ENCODE data around the gene PLIN5.

Gene PLIN5

DNA sequence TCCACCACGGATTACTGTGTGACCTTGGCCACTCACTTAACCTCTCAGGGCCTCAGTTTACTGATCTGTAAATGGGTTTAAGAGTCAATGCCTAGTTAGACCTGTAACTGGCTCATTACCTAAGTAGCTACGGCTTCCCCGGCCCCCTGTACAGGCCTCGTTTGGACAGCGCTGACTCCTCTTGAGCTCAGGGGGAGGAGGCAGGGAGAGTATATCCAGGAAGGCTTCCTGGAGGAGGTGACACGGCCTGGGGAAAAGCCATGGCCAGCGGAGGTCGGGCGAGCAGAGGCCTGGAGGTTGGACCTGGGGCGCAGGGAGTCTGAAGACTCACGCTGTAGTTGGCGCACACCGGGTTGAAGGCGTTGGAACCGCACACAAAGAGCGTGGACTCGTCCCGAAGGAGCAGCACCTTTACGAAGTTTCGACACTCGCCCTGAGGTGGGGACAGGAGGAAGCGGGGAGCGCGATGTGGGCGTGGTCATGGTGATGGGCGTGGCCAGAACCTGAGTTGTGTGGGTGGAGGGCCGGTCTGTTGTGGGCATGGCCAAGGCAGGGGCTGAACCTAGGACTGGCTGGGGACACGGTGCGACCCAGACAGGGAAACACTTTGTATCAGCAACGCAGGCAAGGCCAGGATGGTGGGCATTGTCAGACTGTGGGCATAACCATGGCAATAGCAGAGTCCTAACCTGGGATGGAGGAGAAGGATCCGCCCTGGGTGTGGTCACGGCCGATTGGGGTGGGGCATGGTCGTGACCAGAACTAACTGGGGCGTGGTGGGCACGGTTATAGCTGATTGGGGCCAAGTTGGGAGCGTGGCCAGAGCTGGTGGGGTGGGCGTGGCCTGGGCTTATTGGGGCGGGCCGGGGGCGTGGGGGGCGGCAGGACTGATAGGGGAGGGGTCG lies 20.9 kb upstream of the PLIN5 start:
- TF ChIP-seq, protein P1, sequence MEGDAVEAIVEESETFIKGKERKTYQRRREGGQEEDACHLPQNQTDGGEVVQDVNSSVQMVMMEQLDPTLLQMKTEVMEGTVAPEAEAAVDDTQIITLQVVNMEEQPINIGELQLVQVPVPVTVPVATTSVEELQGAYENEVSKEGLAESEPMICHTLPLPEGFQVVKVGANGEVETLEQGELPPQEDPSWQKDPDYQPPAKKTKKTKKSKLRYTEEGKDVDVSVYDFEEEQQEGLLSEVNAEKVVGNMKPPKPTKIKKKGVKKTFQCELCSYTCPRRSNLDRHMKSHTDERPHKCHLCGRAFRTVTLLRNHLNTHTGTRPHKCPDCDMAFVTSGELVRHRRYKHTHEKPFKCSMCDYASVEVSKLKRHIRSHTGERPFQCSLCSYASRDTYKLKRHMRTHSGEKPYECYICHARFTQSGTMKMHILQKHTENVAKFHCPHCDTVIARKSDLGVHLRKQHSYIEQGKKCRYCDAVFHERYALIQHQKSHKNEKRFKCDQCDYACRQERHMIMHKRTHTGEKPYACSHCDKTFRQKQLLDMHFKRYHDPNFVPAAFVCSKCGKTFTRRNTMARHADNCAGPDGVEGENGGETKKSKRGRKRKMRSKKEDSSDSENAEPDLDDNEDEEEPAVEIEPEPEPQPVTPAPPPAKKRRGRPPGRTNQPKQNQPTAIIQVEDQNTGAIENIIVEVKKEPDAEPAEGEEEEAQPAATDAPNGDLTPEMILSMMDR (IDR thresholded peaks at IDR 0.05; ENCODE audit: extremely low read depth, missing control alignments) = no peak
- no peak for DNase-seq (ENCODE audit: low spot score)

DNA sequence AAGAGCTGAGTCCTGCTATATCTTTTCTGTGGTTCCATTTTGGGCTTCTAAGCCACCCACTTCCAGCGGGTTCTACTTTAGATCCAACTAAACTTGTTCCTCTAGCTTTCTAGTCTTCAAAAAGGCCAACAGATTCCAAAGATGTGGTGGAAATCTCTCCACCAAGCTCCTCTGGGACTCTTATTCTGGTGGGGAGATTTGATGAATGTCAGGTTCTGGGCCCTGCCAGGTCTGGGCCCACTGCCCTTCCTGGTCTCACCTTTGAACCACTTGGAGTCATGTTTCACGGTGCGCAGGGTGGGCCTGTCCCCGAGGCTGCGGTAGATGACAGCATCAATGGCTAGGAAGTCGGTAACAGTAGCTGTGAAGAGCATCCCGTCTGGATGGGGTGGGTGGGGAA lies 19.7 kb upstream of the PLIN5 start:
- TF ChIP-seq, protein P1 (IDR thresholded peaks at IDR 0.05; ENCODE audit: extremely low read depth, missing control alignments) = no peak

DNA sequence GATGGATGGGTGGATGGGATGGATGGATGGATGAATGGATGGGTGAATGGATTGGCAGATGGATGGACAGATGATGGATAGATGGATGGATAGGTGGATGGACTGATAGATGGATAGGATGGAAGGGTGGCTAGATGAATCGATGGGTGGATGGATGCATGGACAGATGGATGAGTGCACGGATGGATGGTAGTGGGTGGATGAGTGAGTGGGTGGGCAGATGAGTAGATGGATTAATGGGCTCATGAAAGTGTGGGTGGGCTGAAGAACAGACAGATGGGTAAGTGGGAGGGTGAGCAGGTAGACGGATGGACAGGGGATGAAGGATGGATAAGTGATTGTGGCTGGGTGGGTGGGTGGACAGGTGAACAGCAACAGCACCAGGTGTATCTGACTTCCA lies 18.8 kb upstream of the PLIN5 start:
- TF ChIP-seq, protein P1 (IDR thresholded peaks at IDR 0.05; ENCODE audit: extremely low read depth, missing control alignments) = no peak
- DNase-seq (ENCODE audit: low spot score) = no peak

More for the DNA sequence above, 19.7 kb upstream of the PLIN5 start:
- DNase-seq (ENCODE audit: low spot score) = no peak

DNA sequence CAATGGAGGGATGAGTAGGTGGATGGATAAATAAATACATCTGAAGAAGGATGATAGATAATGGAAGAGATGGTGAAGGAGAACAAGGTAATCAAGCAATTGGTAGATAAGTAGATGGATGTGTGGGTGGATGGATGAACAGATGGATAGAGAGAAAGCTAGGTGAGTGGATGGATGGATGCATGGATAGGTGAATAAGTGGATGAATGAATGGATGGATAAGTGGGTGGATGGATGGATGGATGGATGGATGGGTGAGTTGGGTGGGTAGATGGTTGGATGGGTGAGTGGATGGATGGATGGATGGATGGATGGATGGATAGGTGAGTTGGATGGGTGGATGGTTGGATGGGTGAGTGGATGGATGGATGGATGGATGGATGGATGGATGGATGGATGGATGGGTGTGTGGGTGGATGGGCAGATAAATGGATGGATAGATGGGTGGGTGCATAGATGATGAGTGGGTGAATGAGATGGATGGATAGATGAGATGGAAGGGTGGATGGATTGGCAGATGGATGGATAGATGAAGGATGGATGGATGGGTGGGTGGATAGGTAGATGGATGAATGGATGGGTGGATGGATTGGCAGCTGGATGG lies 18.2 kb upstream of the PLIN5 start:
- no peak for DNase-seq (ENCODE audit: low spot score)
- TF ChIP-seq, protein P1 (IDR thresholded peaks at IDR 0.05; ENCODE audit: extremely low read depth, missing control alignments) = no peak

DNA sequence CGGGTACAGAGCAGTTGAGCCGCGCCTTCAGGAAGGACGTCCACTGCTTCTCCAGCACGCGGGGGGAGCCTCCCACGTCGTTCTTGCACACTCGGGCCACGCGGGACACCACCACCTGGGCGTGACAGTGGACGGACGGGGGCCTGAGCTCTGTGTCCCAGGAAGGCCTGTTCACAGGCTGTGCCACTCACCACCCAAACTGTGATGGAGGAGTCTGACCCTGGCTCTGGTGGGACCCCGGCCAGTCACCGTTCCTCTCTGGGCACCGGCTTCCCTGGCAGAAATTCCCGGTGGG lies 17.4 kb upstream of the PLIN5 start:
- TF ChIP-seq, protein P1 (IDR thresholded peaks at IDR 0.05; ENCODE audit: extremely low read depth, missing control alignments) = no peak
- DNase-seq (ENCODE audit: low spot score) = no peak

DNA sequence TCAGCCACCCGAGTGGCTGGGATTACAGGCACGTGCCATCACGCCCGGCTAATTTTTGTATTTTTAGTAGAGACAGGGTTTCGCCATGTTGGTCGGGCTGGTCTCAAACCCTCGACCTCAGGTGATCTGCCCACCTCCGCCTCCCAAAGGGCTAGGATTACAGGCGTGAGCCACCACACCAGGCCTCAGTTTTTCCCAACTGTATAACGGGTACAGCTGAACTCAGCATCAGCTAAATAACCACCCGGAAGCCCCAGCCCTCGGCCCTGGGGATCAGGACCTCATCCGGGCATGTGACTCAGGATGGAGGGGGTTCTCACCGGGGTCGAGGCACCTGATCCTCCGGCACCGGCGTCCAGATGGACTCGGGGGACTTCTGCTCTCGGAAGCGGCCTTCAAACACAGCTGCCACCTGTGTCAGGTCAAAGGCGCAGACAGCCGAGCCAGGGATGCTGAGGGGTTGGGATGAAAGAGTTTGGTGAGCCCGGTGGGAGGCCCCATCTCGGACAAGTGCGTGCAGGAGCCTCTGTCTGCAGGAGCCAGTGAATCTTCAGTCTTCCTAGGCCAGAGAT lies 15.5 kb upstream of the PLIN5 start:
- TF ChIP-seq, protein P1 (IDR thresholded peaks at IDR 0.05; ENCODE audit: extremely low read depth, missing control alignments) = no peak
- DNase-seq (ENCODE audit: low spot score) = no peak

DNA sequence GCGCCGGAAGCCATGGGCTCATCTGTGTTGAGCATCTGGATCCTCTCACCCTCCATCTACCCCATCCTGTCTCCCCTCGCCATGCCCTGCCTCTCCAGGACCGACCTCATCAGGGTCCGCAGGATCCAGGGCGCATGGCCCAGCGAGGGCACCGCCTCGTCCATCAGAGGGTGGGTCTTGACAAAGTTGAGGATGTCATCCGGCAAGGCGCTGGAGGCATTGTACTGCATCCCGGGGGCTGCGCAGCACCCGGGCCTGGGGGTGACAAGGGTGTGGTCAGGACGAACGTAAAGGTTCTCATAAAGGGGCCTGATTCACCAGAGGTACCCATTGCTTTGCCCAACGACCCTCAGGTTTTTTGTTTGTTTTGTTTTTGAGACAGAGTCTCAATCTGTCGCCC lies 15.0 kb upstream of the PLIN5 start:
- TF ChIP-seq, protein P1 (IDR thresholded peaks at IDR 0.05; ENCODE audit: extremely low read depth, missing control alignments) = no peak

More for the DNA sequence above, 15.0 kb upstream of the PLIN5 start:
- DNase-seq (ENCODE audit: low spot score) = no peak

All from GM20000 (cell line).